Spleen (tissue), 7 donors: Measurements from ENCODE around the gene STXBP1.

Experiments used
- CTCF ChIP-seq, 11 experiments: fragments of 200-600 bp in 7 of 11; fragments of 450-650 bp in 4 of 11; sonication (generic) in 4 of 11; IDR thresholded peaks in 8 of 11; conservative IDR thresholded peaks in 3 of 11; 1 replicate in 7 of 11; 2 replicates in 4 of 11; pipeline versions ENCODE4 v1.4.0 to v1.8.0; 2016 to 2021; ENCODE audit warnings: antibody characterized with exemption in 11 of 11, inconsistent platforms in 4 of 11, mild to moderate bottlenecking in 1 of 11
- POLR2A ChIP-seq, 3 donors: fragments of 450-650 bp; IDR thresholded peaks; one replicate each; pipeline ENCODE4 v1.5.1; 2017; ENCODE audit warnings: antibody characterized with exemption in 3 of 3, mild to moderate bottlenecking in 1 of 3
- POLR2AphosphoS5 ChIP-seq, 3 donors: sonication (generic); formaldehyde crosslinking; IDR thresholded peaks; one replicate each; pipeline ENCODE4 v1.5.1; 2017; ENCODE audit warnings: antibody characterized with exemption in 3 of 3
- donor health status: DM: no; HTN: no; CAD: no; lungs with moderate emphysema.
- donor health status: DM: no; HTN: no; CAD: no.
- donor health status: DM: no; HTN: no; CAD: no.

GRCh38 chr9:127734247-127734746 is 122.2 kb downstream of the STXBP1 start:
- TF ChIP-seq CTCF (IDR thresholded peaks at IDR 0.05 in 8 of 11, conservative IDR thresholded peaks at IDR 0.05 in 3 of 11) (no peak), POLR2AphosphoS5 (IDR thresholded peaks at IDR 0.05) (no peak), POLR2A (IDR thresholded peaks at IDR 0.05) (no peak)
